Uterus (tissue), 4 donors: Measurements from ENCODE around the gene BCO1. TPM values are rescaled to one million over a fixed set of nuclear protein-coding genes. Genes with fewer than 3 reads are reported as not detected.

Experiments used
- DNase-seq, 2 donors: peaks; one replicate each; pipeline ENCODE4 v3.0.0-alpha.2; 2019 to 2020
- H3K27ac ChIP-seq, 2 donors: fragments of 200-600 bp; sonication (generic); 1 replicate in 1 of 2; 2 replicates in 1 of 2; pipeline ENCODE4 v1.5.1; 2016 to 2018
- H3K27me3 ChIP-seq, 2 donors: fragments of 200-600 bp; sonication (generic); one replicate each; pipeline ENCODE4 v1.5.1; 2018 to 2019; ENCODE audit warnings: control low read depth in 1 of 2
- H3K36me3 ChIP-seq, 2 donors: fragments of 200-600 bp; sonication (generic); one replicate each; pipeline ENCODE4 v1.5.1; 2019; ENCODE audit warnings: control low read depth in 1 of 2
- H3K4me1 ChIP-seq, 2 donors: fragments of 200-600 bp; sonication (generic); one replicate each; pipeline ENCODE4 v1.5.1; 2018 to 2019; ENCODE audit warnings: control low read depth in 1 of 2
- H3K4me3 ChIP-seq, 2 donors: fragments of 200-600 bp; sonication (generic); 1 replicate in 1 of 2; 2 replicates in 1 of 2; pipeline ENCODE4 v1.5.1; 2018 to 2019; ENCODE audit warnings: mild to moderate bottlenecking in 1 of 2
- H3K9me3 ChIP-seq, 2 donors: fragments of 200-600 bp; sonication (generic); one replicate each; pipeline ENCODE4 v1.5.1; 2019; ENCODE audit warnings: control low read depth in 1 of 2
- CTCF ChIP-seq, 4 experiments: fragments of 200-600 bp in 2 of 4; fragments of 450-650 bp in 2 of 4; sonication (generic) in 2 of 4; IDR thresholded peaks; one replicate each; pipeline ENCODE4 v1.5.1; 2016 to 2019; ENCODE audit warnings: antibody characterized with exemption in 4 of 4, mild to moderate bottlenecking in 2 of 4, moderate library complexity in 1 of 4
- POLR2A ChIP-seq, 2 donors: fragments of 450-650 bp; IDR thresholded peaks; one replicate each; pipeline ENCODE4 v1.6.1; 2016; ENCODE audit warnings: antibody characterized with exemption in 2 of 2, mild to moderate bottlenecking in 1 of 2, moderate library complexity in 1 of 2
- intact Hi-C: fragments of 100-400 bp; cut with DNase I; formaldehyde crosslinking; loops from one replicate; pipeline ENCODE4 v1.15.1; 2023; ENCODE audit warnings: low total_unique reads
- total RNA-seq, 4 donors: library from RNA; depleted of rRNA in 3 of 4; stranded (reverse); fragments of >200 nt in 3 of 4; gene quantifications; one replicate each; pipeline versions ENCODE4 v1.1.0 to v1.2.4, GENCODE V29; 2014 to 2023
- donor health status: DM: yes; HTN: yes; CAD: no.

BCO1 gene
- total RNA-seq, 4 donors from 2014 or later: 0.27 to 2.6 (median 0.97) TPM; not detected in 1

GRCh38 chr16:81212830-81213465, 25.5 kb upstream of the BCO1 start:
- no peak for TF ChIP-seq CTCF (IDR thresholded peaks at IDR 0.05)
- TF ChIP-seq POLR2A (IDR thresholded peaks at IDR 0.05): no peak

GRCh38 chr16:81214745-81215166, 23.7 kb upstream of the BCO1 start:
- H3K27ac ChIP-seq: no peak overlapping the region
- no peaks in the 10 kb centered on the region for H3K36me3 ChIP-seq
- DNase-seq: no peak
- intact Hi-C loops: no loop called here
- TF ChIP-seq POLR2A (IDR thresholded peaks at IDR 0.05) (no peak), CTCF (IDR thresholded peaks at IDR 0.05) (peak in 1 of 4 experiments; percentile 2)
- no peaks in the 10 kb centered on the region for H3K9me3 ChIP-seq
- no peak overlapping the region for H3K4me3 ChIP-seq
- no peaks in the 10 kb centered on the region for H3K27me3 ChIP-seq
- no peaks in the 10 kb centered on the region for H3K4me1 ChIP-seq

More at GRCh38 chr16:81212830-81213465, 25.5 kb upstream of the BCO1 start:
- Histone ChIP-seq H3K36me3 (no peaks in the 10 kb centered on the region), H3K4me1 (no peaks in the 10 kb centered on the region), H3K9me3 (no peaks in the 10 kb centered on the region), H3K27ac (no peak overlapping the region), H3K4me3 (no peak overlapping the region), H3K27me3 (no peaks in the 10 kb centered on the region)
- DNase-seq: no peak
- intact Hi-C loops: no loop called here

GRCh38 chr16:81216114-81216513, 22.4 kb upstream of the BCO1 start:
- TF ChIP-seq CTCF (IDR thresholded peaks at IDR 0.05) (no peak), POLR2A (IDR thresholded peaks at IDR 0.05) (no peak)
- intact Hi-C loops: no loop called here
- no peaks in the 10 kb centered on the region for H3K4me1 ChIP-seq
- no peaks in the 10 kb centered on the region for H3K9me3 ChIP-seq
- H3K4me3 ChIP-seq: no peak overlapping the region
- no peaks in the 10 kb centered on the region for H3K36me3 ChIP-seq
- no peak overlapping the region for H3K27ac ChIP-seq
- DNase-seq: no peak
- H3K27me3 ChIP-seq: no peaks in the 10 kb centered on the region

- intact Hi-C loops: no loop called here
- no peak overlapping the region for H3K27ac ChIP-seq
- H3K27me3 ChIP-seq: no peaks in the 10 kb centered on the region
- no peaks in the 10 kb centered on the region for H3K9me3 ChIP-seq
- H3K4me1 ChIP-seq: no peaks in the 10 kb centered on the region
- H3K4me3 ChIP-seq: no peak overlapping the region
- no peaks in the 10 kb centered on the region for H3K36me3 ChIP-seq
- TF ChIP-seq CTCF (IDR thresholded peaks at IDR 0.05) (no peak), POLR2A (IDR thresholded peaks at IDR 0.05) (no peak)
- DNase-seq: no peak
These were observed 21.8 kb upstream of the BCO1 start for GRCh38 chr16:81216706-81217105.

- TF ChIP-seq CTCF (IDR thresholded peaks at IDR 0.05) (no peak), POLR2A (IDR thresholded peaks at IDR 0.05) (no peak)
- DNase-seq: no peak
- Histone ChIP-seq H3K27me3 (no peaks in the 10 kb centered on the region), H3K27ac (no peak overlapping the region), H3K4me3 (no peak overlapping the region), H3K9me3 (no peaks in the 10 kb centered on the region), H3K36me3 (no peaks in the 10 kb centered on the region), H3K4me1 (no peaks in the 10 kb centered on the region)
- intact Hi-C loops: no loop called here
These were observed 19.3 kb upstream of the BCO1 start for GRCh38 chr16:81219151-81219550.
